SK-N-MC (cell line): ENCODE measurements around the gene ZNF799.
"Not testable (repeated sequence)": the region's sequence is repeated elsewhere in the genome, so short reads cannot be mapped to it uniquely, and the experiment has no call there.

Experiments used
- DNase-seq: peaks from one replicate; pipeline ENCODE4 v3.0.0-alpha.2; 2011; ENCODE audit warnings: low read depth, low spot score
- H3K27ac ChIP-seq: fragments of 200-600 bp; sonication (generic); 2 replicates; pipeline ENCODE4 v1.5.1; 2016; ENCODE audit warnings: mixed run types
- H3K36me3 ChIP-seq: fragments of 200-600 bp; sonication (generic); 2 replicates; pipeline ENCODE4 v1.6.1; 2017; ENCODE audit warnings: antibody characterized with exemption, low read length, mixed read lengths; ENCODE audit not compliant: insufficient read depth
- H3K4me3 ChIP-seq: fragments of 200-600 bp; sonication (generic); 2 replicates; pipeline ENCODE4 v1.5.1; 2016
- H3K9ac ChIP-seq: fragments of 200-600 bp; sonication (generic); 2 replicates; pipeline ENCODE4 v1.8.0; 2017; ENCODE audit warnings: mixed run types, mixed read lengths; ENCODE audit not compliant: insufficient read length
- H3K9me3 ChIP-seq: fragments of 200-600 bp; sonication (generic); 2 replicates; pipeline ENCODE4 v1.6.1; 2017; ENCODE audit warnings: low read depth, mild to moderate bottlenecking, antibody characterized with exemption, low read length, moderate library complexity, mixed read lengths
- EZH2 ChIP-seq: fragments of 200-600 bp; sonication (generic); IDR thresholded peaks from one replicate; pipeline ENCODE4 v1.6.1; 2017; ENCODE audit warnings: antibody characterized with exemption
- FOXP2 ChIP-seq: optimal IDR thresholded peaks from 2 replicates; pipeline ENCODE3; 2011; ENCODE audit warnings: mild to moderate bottlenecking, moderate library complexity; ENCODE audit not compliant: insufficient read depth; ENCODE audit errors: extremely low read length, control extremely low read depth
- POLR2AphosphoS5 ChIP-seq: IDR thresholded peaks from 2 replicates; pipeline ENCODE4 v1.6.1; 2012; ENCODE audit warnings: mild to moderate bottlenecking, low read depth, low read length, borderline replicate concordance

ZNF799 gene

DNA sequence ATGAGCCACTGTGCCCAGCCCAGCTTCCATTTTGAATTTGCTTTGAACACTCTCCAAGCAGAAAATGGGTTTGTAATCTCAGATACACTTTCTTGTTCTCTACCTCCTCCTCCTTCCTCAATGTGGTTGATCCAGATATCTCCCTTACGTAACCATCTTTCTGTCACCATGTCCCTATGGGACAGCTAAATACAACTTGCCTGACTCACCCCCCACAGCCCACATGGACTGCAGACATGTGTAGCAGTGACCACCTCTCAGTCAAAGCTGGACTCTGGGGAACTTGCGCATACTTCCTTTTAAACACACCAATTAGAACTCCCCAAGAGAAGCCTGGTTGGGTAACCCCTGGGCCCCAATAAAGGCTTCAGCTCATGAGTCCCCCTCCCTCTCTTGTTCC lies 10.8 kb upstream of the ZNF799 start:
- TF ChIP-seq FOXP2 (no peak), EZH2 (no peak), POLR2AphosphoS5 (no peak)
- H3K27ac ChIP-seq = no peak overlapping the region
- no peak for DNase-seq
- no peaks in the 10 kb centered on the region for H3K9me3 ChIP-seq
- H3K36me3 ChIP-seq = no peaks in the 10 kb centered on the region
- no peak overlapping the region for H3K9ac ChIP-seq
- H3K4me3 ChIP-seq = no peak overlapping the region

DNA sequence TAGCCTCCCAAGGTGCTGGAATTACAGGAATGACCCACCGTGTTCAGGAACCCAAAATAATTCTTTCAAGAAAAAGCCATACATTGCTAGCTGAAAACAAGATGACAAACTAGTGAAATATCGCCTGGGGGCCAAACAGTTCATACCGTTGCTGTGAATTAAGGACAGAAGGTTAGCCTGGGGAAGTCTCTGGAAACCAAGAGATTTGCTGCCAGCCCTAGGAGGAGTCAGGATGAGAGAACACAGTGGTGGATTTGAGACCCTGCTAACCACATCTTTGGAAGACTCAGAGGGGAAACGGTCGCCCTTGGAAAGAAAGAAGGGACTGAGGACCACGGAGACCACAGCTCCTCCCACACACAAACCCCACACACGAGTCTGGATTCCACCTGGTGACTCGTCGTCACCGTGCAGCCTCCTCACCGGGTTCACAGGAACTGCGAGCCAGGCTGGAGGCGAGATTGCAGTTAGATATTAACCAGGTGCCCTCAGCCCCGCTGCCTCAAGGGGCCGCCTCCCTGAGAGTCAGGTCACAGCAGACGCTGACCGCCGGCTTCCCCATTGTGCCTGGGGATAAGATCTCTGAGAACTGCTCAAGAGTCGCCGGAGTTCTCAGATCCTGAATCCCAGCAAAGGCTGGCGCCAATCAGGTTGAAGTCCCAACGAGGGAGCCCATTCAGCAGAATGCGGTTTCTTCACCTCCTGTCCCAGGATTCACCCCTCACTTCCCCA lies 1.0 kb downstream of the ZNF799 start:
- H3K36me3 ChIP-seq, DNase-seq, H3K9ac ChIP-seq, H3K9me3 ChIP-seq, H3K27ac ChIP-seq: not testable (repeated sequence)
- peak overlapping the region; percentile 75 for H3K4me3 ChIP-seq

DNA sequence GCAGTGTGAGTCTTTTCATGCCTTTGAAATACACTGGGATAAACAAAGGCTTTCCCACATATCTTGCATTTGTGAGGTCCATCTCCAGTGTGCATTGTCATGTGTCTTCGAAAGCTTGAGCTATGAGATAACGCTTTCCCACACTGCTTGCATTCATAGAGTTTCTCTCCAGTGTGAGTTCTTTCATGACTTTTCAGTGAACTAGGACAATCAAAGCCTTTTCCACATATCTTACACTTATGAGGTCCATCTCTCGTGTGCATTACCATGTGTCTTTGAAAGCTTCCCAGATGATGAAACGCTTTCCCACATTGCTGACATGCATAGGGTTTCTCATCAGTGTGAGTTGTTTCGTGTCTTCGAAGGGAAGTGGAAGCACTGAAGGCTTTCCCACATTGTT lies 9.9 kb downstream of the ZNF799 start:
- H3K36me3 ChIP-seq, H3K9me3 ChIP-seq, DNase-seq, H3K27ac ChIP-seq, H3K4me3 ChIP-seq, H3K9ac ChIP-seq: not testable (repeated sequence)

DNA sequence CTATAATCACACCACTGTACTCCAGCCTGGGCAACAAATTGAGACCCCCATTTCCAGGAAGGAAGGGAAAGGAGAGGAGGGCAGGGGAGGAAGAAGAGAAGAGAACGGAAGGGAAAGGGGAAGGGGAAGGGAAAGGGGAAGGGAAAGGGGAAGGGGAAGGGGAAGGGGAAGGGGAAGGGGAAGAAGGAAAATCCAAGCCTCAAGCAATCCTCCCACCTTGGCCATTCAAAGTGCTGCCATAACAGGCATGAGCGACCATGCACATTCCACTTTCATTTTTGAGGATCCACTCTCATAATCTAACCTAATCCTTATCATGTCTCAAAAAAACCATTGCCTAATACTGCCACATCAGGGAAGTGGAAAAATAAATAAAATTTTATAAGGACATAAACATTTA lies 14.7 kb downstream of the ZNF799 start:
- H3K9me3 ChIP-seq, H3K36me3 ChIP-seq, DNase-seq, H3K27ac ChIP-seq, H3K4me3 ChIP-seq, H3K9ac ChIP-seq: not testable (repeated sequence)

DNA sequence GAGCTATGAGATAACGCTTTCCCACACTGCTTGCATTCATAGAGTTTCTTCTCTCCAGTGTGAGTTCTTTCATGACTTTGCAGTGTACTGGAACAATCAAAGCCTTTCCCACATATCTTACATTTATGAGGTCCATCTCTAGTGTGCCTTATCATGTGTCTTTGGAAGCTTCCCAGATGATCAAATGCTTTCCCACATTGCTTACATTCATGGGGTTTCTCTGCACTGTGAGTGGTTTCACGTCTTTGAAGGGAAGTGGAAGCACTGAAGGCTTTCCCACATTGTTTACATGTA lies 20.7 kb downstream of the ZNF799 start:
- Histone ChIP-seq H3K36me3 (no peaks in the 10 kb centered on the region), H3K9me3 (no peaks in the 10 kb centered on the region), H3K9ac (no peak overlapping the region), H3K27ac (no peak overlapping the region), H3K4me3 (no peak overlapping the region)
- DNase-seq = no peak
- TF ChIP-seq EZH2 (no peak), FOXP2 (no peak), POLR2AphosphoS5 (no peak)

DNA sequence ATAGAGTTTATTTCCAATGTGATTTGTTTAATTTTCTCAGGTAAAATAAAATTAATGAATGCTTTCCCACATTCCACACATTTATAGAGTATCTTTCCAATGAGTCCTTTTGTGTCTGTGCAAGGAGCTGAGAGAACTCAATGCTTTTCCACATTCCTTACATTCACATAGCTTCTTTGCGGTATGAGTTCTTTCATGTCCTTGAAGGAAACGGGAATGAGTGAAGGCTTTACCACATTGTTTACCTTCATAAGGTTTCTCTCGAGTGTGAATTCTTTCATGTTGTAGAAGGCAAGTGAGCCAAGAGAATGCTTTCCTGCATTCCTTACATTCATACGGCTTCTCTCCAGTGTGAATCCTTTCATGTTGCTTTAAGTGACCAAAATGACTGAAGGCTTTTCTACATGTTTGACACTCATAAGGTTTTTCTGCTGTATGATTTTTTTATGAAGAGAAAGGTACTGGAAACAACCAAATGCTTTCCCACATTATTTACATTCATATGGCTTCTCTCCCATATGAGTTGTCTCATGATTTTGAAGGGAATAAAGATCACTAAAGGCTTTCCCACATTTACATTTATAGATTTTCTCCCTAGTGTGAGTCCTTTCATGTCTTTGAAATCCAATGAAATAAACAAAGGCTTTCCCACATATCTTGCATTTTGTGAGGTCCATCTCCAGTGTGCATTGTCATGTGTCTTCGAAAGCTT lies 21.2 kb downstream of the ZNF799 start:
- DNase-seq = no peak
- H3K9ac ChIP-seq = no peak overlapping the region
- no peaks in the 10 kb centered on the region for H3K36me3 ChIP-seq
- no peaks in the 10 kb centered on the region for H3K9me3 ChIP-seq
- no peak for TF ChIP-seq POLR2AphosphoS5
- no peak overlapping the region for H3K27ac ChIP-seq
- no peak overlapping the region for H3K4me3 ChIP-seq

DNA sequence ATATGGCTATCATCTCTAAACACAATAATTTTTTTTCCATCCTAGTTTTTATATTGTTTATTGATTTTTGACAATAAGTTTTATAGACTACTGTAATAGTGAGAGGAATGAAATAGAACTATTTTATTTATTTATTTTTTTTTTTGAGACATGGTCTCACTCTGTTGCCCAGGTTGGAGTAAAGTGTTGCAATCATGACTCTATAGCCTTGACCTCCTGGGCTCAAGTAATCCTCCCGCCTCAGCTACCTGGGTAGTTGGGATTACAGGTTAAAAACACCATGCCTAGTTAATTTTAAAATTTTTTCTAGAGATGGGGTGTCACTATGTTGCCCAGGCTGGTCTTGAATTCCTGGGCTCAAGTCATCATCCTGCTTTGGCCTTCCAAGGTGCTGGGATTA lies 27.0 kb downstream of the ZNF799 start:
- Histone ChIP-seq H3K27ac (no peak overlapping the region), H3K9ac (no peak overlapping the region), H3K9me3 (no peaks in the 10 kb centered on the region), H3K36me3 (no peaks in the 10 kb centered on the region), H3K4me3 (no peak overlapping the region)
- TF ChIP-seq POLR2AphosphoS5 = no peak
- no peak for TF ChIP-seq FOXP2
- no peak for TF ChIP-seq EZH2
- no peak for DNase-seq

DNA sequence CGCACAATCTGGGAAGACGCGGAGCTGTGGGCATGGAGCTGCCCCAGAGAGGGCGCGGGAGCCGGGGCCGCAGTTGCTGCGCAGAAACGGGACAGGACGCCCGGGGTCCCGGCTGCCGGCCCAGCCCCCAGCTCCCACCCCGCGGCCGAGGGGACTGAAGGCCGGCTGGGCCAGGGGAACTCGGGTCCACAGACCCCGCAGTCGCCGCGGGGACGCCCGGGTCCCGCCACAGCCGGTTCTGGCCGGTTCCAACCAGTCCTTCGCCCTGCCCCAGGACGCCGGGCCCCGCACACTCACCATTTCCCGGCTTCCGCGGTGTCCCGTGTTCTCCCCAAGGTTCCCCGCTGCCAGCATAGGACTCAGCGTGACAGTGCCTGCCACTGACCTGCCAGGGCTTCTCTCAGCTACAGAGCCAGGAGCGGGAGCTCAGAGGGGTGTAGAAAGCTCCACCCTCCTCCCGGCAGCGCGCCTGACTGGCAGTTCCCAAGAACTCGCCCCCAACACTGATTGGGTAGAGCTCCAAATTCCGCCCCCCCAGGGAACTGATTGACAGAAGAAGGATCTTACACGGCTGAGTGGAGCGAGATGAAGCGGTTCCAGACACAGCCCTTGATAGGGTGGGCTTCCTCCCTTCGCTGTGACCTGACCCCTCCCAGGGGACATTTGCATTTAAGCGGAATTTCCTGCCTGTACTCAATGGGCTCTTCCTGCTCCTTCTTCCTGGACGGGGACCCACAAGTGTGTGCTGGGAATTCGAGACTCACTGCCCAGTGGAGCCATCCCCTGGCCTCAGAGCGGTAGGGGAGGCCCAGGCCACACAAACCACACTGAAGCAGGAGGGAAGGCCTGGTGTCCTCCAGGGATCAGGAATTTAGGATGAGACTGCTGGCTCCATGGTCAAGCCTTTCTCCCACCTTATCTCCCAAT lies 35.6 kb downstream of the ZNF799 start, which contains the start of gene ZNF442:
ZNF442 (minus strand) TSS at position 448 of the 927 bp plus-strand sequence. CDS start 2,052 bp downstream, outside the sequence.
- no peak for DNase-seq
- no peak for TF ChIP-seq EZH2
- no peak for TF ChIP-seq FOXP2
- TF ChIP-seq POLR2AphosphoS5 = no peak

More for the DNA sequence above, 35.6 kb downstream of the ZNF799 start, which contains the start of gene ZNF442:
- no peaks in the 10 kb centered on the region for H3K36me3 ChIP-seq
- H3K27ac ChIP-seq = no peak within 1 kb of the TSS
- 0 out of 2 replicates have a peak within 1 kb of the TSS, but pooled peaks have one; percentile 1 for H3K4me3 ChIP-seq
- no peaks in the 10 kb centered on the region for H3K9me3 ChIP-seq
- no peak within 1 kb of the TSS for H3K9ac ChIP-seq
